NCI-H345 (cell line): ENCODE measurements around the gene DMRT3.

Experiments used
- DNase-seq: peaks from one replicate; lab custom pipeline; 2025; lab: John Stamatoyannopoulos, UW

Gene DMRT3

DNA sequence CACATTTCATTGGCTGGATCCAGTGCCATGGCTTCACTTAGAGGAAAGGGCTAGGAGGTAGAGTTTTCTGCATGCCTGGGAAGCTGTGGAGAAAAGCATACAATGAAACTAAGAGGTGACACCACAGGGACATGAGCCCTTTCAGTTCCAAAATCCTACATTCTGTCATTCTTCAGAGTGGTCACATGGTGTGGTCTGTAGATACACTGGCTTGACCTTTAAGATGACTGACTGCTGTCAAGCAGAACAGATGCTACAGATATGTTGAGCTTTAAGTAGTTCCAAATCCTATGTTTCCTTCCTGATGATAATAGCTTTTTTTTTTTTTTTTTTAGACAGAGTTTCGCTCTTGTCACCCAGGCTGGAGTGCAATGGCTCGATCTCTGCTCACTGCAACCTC, 26.2 kb downstream of the DMRT3 start:
- DNase-seq: no peak

DNA sequence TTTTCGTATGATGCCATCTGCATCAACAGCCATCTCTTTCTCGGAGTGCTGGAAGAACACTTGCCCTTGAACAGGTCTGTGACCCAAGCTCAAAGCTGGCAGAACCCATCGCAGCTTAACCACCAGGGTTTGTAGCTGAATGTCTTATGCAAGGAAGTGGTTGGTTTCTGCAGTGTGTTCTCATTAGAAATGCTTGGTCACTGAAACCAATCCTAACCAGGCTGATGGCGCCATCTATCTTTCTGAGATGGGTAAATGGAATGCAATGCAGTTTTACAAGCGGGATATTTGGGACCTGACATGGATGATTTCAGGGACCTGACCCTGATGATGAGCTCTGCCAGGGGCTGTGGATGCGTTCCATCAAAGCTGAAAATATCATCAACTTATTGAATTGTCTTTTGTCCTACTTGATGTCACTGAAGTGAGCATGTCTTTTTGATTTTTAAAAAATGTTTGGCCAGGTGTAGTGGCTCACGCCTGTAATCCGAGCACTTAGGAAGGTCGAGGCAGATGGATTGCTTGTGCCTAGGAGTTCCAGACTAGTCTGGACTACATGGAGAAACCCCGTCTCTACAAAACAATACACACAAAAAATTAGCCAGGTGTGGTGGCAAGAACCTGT, 28.7 kb downstream of the DMRT3 start:
- peak; percentile 43 for DNase-seq

DNA sequence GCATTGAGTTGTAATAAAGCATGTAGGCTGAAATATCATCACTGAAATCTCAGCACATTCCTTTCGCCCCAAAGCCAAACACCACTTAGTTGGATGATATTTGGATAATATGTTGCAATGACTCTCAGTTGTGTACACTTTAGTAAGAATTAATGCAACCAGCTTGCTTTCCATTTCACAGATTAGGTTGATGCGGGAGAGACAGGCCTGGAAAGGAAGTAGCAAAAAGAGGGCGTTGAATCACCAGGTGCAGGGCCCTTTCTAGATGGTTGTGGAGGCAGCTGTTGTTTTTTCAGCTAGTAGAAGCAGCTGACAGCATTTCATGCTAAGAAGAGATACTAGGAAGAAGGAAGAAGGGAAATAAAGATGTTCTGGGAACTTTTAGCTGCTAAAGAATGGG, 30.9 kb downstream of the DMRT3 start:
- DNase-seq: no peak

DNA sequence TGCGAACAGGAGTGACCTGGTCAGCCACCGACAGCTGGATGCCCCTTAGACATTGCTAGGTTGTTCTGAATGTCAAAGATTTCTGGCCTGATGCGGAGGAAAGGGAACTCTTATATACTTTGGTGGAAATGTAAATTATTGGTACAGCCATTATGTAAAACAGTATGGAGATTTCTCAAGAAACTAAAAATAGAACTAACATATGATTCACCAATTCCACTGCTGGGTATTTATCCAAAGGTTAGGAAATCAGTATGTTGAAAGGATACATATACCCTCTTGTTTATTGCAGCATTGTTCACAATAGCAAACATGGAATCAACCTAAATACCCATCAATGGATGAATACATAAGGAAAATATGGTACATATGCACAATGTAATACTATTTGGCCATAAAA, 31.8 kb downstream of the DMRT3 start:
- no peak for DNase-seq

DNA sequence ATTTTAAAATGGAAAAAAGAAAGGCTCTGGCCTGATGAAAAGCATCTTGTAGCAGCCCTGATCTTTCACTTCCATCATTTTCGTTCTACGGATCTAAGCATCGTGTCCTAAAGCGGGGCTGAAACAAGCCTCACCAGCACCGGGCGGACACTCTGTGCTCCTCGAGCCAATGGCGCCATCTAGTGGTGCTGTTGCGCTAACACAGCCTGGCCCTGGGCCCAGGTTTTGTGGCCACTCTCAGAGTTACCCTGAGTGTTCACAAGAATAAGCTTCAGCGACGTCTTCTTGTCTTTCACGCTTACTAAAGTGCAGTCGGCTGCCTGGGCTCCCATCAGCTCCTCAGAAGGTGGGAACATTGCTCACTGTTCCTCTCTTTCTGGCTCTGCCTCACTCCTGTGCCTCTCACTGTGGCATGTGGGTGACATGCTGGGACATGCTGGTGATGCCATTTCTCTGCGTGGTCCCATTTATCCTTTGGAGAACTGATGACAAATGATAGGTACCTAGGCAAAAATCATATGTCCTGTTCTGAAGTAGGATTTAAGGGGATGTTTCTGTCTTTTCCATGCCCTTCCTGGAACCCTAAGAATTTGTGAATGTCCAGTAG, 32.7 kb downstream of the DMRT3 start:
- peak; percentile 75 for DNase-seq

DNA sequence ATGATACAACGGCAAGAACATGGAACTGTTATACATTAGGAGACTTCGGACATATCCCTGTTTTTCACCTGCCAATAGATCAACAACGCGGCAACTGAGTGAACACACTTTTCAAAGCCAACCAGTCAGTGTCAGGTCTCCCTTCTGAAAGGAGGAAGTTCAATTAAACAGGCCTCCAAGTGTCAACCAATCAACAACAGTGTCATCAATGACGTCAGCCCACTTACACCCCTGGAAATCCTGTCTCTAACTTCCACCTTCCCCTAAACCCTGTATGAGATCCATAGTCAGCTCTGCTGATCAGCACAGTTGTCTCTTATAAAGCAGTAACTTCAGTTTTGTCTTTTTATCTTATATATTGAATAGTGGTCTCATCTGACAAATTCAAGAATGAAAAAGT, 36.6 kb downstream of the DMRT3 start:
- DNase-seq: no peak

DNA sequence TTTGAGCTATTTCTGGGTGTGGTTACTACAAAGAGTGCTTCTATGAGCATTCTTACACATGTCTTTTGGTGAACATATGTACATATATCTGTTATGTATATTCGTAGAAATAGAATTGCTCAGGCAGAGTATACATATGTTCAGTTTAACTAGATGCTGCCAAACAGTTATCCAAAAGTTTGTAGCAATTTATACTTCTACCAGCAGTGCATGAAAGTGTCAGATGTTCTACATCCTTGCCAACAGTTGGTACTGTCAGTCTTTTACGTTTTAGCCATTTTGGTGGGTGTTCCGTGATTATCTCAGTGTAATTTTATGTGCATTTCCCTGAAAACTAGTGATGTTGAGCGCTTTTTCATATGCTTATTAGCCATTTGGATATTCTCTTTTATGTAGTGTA, 37.8 kb downstream of the DMRT3 start:
- no peak for DNase-seq

DNA sequence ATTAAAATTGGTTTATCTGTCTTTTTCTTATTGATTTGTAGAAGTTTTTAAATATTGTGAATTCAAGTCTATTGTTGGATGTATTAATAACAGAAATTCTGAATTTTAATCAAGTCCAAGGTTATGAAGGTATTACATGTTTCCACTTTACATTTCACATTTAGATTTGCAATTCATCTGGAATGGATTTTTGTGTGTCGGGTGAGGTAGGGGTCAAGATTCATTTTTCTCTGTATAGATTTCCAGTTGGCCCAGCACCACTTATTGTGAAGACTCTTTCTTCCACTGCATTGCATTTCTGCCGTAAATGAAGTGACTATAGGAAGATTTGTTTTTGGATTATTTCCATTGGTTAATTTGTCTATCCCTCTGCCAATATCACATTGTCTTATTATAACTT, 38.2 kb downstream of the DMRT3 start:
- no peak for DNase-seq

DNA sequence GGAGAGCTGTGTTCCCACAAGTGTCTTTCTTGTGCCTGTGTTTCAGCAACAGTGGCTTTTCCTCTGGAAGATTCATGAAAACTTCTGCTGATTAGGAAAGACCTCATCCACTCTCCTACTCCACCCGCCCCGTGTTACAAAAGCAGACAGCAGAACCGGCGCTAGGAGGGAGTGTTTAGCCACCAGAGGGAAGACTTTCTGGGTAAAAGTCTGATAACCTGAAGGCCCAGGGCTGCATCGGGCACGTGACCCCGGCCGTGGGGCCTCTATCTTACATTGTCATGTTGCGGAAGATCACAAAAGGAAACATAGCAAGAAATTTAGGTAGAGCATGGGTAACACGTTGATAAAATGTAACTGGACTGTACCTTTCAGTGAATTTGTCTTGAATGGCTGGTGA, 41.7 kb downstream of the DMRT3 start:
- DNase-seq: no peak

DNA sequence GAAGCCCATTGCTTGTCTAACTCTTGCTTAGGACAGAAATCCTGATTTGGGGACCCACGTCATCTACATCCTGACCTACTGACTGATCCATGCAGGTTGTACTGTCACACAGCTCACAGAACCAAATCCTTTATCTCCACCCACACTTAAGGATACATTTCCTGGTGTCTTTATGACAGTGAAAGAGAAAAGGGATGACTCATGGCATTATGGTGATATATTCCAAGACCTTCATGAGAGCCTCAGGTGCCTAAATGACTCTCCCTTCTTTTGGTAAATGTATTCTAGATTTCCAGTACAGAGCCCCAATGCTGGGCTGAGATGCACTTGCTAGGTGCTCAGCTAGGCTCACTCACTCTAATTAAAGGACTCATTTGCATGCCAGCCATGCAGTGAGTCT, 47.7 kb downstream of the DMRT3 start:
- DNase-seq: no peak

DNA sequence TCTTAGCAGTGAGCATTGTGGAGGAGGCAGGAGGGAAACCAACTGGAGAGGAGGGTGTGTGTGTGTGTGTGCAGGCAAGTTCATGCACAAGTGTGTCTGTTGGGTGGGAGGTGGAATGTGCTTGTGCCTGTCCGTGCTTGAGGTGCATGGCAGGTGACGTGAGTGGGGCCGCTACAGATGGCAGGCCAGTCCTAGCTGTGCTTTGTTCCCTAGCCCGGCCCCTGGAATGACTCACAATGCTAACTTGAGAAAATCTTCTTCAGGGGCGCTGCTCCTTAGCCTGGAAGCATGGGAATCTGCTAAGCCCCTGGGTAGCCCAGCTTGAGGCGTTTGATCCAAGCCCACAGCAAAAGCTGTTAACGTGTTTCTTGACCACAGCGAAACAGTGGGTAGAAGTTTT, 48.7 kb downstream of the DMRT3 start:
- DNase-seq: no peak

DNA sequence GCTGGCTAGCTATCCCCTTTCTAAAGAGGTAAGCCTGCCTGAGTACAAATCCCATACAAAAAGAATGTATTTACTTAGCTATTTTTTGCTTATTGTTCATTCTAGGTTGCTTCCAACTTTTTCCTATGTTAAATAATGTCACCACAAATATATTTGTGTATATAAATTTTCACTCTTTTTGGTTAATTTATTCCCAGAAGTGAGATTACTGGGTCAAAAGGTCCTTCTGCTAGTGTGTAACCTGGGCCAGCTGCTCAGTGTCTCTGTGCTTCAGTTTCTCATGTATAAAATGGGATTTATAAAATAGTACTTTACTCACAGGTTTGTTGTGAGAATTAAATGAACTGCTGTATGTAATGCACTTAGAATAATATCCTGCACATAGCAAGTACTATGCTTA, 49.8 kb downstream of the DMRT3 start:
- no peak for DNase-seq

DNA sequence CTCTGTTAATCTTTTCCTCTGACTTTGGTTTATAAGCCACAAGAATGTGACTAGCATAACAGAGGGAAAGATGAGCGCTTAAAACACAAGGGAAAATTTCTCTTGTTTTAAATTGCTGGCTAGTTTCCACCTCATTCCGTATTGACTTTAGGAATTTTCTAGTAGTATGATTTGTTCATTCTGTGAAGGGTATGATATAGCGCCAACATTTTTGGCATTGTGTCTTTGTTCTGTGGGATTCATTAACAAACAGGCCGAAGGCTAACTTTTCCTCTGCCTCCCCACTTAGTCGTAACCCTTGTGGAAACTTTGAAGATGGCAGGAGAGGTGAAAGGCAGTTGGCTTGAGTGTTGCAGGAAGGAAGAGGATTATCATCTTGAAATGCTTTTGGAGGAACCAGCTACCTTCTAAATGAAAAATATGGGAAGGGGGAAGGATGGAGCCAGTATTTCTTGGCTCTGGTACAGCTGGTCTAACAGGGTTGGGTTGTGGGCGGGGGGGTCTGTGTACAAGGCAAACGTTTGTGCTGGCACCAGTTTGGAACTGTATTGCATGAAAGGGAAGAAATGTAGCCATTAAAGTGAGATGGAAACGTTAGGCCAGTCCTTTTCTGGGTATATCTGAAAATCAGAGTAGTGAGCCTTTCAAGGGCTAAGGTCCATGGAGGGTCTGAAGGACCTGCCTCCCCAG, 52.2 kb downstream of the DMRT3 start:
- no peak for DNase-seq

DNA sequence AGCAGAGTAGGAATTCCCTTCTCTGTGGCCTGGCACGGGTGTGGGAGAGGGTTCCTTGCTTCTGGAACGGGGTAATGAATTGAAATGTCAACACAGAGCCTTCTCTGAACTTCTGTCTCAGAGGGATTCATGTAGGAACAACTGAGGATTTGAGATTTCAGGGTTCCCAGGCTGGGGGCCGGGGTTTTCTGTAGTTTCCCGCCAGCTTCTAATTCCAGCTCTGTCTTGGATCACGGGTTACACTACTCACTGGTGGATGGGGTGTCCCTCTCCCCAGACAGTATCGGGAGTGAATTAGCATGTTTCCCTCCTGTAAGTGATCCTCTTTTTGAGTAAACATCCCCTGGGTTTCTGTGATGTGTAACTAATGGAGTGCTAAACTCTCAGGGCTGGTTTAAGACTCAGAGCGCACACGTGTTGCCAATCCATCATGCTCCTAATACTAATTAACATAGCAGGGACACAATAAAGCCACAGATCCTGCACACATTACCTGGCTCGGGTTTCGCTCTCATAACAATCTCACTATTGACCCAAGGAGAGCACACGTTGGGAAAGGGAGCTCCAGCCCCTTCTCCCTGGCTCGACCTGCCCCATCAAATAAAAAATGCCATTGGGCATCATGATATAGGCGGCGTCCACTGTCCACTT, 55.6 kb downstream of the DMRT3 start:
- peak; percentile 53 for DNase-seq

DNA sequence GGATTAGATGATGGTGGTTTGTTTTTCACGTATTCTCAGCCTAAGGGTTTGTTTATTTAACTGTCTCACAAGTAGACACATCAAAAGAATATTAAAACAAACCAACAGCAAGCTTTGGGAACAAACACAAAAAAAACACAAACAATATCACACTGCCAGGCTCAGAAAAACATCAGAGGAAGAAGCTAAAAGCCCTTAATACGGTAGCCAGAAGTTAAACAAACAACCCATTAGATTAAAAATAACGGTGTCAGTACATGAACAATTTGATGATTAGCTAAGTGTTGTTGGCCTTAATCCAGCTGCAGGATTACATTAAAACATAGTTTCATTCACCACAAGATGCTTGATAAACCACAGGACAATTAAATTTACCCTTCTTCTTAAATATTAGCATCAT, 57.8 kb downstream of the DMRT3 start:
- no peak for DNase-seq

DNA sequence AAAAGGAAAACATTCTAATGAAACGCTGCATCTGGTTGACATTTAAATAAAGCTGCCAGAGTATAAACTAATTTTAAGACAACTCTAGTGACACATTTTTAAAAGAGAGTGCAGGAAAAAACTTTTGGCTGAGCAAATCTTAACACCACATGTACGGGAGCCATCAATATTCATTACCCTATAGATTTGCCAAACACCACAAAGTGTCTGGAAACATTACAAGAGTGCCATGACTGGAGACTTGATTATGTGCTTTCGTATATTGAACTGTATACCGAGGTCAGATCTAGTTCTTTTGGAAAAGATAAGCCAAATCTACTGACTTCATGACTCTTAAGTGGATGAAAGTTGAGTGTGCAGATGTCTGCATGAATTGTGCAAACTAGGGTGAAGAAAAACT, 63.1 kb downstream of the DMRT3 start:
- DNase-seq: no peak
